ENCODE data around the gene AFF3.

The AFF3 gene

GRCh38 chr2:100040906-100041305 lies 101.5 kb downstream of the AFF3 start:
- DNase-seq, result no peak

GRCh38 chr2:100039291-100039980 lies 103.0 kb downstream of the AFF3 start:
- DNase-seq, result no peak

- no peak for DNase-seq
Measured at GRCh38 chr2:100038011-100038410, 104.4 kb downstream of the AFF3 start.

- DNase-seq, result no peak
Measured at GRCh38 chr2:100036793-100037192, 105.6 kb downstream of the AFF3 start.

GRCh38 chr2:100036026-100036425 lies 106.4 kb downstream of the AFF3 start:
- DNase-seq, result no peak

GRCh38 chr2:100034431-100034830 lies 108.0 kb downstream of the AFF3 start:
- no peak for DNase-seq

- DNase-seq, result no peak
Measured at GRCh38 chr2:100033976-100034375, 108.4 kb downstream of the AFF3 start.

GRCh38 chr2:100031604-100032003 lies 110.8 kb downstream of the AFF3 start:
- no peak for DNase-seq

GRCh38 chr2:100029460-100029859 lies 112.9 kb downstream of the AFF3 start:
- DNase-seq, result no peak

- no peak for DNase-seq
Measured at GRCh38 chr2:100021791-100022340, 120.5 kb downstream of the AFF3 start.

GRCh38 chr2:100019499-100019898 lies 122.9 kb downstream of the AFF3 start:
- DNase-seq, result no peak

- peak; percentile 49 for DNase-seq
Measured at GRCh38 chr2:100018341-100019193, 123.8 kb downstream of the AFF3 start.

- no peak for DNase-seq
Measured at GRCh38 chr2:100017633-100018032, 124.8 kb downstream of the AFF3 start.

GRCh38 chr2:100016756-100017155 lies 125.6 kb downstream of the AFF3 start:
- no peak for DNase-seq

- DNase-seq, result no peak
Measured at GRCh38 chr2:100015849-100016248, 126.5 kb downstream of the AFF3 start.

- DNase-seq, result peak; percentile 95
Measured at GRCh38 chr2:100013892-100014677, 128.3 kb downstream of the AFF3 start.

GRCh38 chr2:100012561-100012960 lies 129.8 kb downstream of the AFF3 start:
- no peak for DNase-seq

GRCh38 chr2:100011272-100011731 lies 131.1 kb downstream of the AFF3 start:
- peak; percentile 53 for DNase-seq

- no peak for DNase-seq
Measured at GRCh38 chr2:100010606-100011005, 131.8 kb downstream of the AFF3 start.

GRCh38 chr2:100009743-100010142 lies 132.6 kb downstream of the AFF3 start:
- no peak for DNase-seq

GRCh38 chr2:100008956-100009355 lies 133.4 kb downstream of the AFF3 start:
- DNase-seq, result no peak

- DNase-seq, result no peak
Measured at GRCh38 chr2:100006516-100006915, 135.9 kb downstream of the AFF3 start.

- DNase-seq, result no peak
Measured at GRCh38 chr2:100004959-100005387, 137.4 kb downstream of the AFF3 start.

Measured in amniotic stem cell (primary cell).